GM23248 (cell line): Measurements from ENCODE around the gene LRRN4.

Experiments used
- EZH2 ChIP-seq: fragments of 200-600 bp; sonication (generic); IDR thresholded peaks from 2 replicates; pipeline ENCODE4 v1.6.1; 2018; ENCODE audit warnings: antibody characterized with exemption, mild to moderate bottlenecking; ENCODE audit not compliant: insufficient read depth, poor library complexity, severe bottlenecking
- EZH2phosphoT487 ChIP-seq: fragments of 200-600 bp; sonication (generic); IDR thresholded peaks from 2 replicates; pipeline ENCODE4 v1.6.1; 2018; ENCODE audit warnings: antibody characterized with exemption, moderate library complexity, mild to moderate bottlenecking, low read depth; ENCODE audit not compliant: insufficient read depth

DNA sequence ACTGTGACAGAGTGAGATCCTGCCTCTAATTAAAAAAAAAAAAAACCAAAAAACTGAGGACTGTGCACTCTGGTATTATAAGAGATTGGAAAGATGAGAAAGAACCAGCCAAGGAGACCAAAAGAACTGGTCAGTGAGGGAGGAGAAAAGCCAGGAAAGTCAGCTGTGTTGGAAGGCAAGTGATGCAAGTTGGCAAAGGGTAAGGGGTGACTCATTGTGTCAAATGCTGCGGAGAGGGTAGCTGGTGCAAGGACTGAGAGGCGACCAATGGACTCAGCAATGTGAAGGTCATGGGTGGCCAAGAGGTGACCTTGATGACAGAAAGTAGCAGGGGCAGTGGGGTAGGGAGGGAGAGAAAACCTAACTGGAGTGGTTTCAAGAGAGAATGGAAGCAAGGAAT lies 27.4 kb upstream of the LRRN4 start:
- no peak for TF ChIP-seq EZH2
- no peak for TF ChIP-seq EZH2phosphoT487
